ENCODE results near the gene DLG2. TPM values are rescaled to one million over a fixed set of nuclear protein-coding genes. Genes with fewer than 3 reads are reported as not detected.

Gene DLG2
- total and polyA plus RNA-seq, 2 donors (not counting 3 experiments of a cell fraction or from before 2014, with no cell fraction given) = 0.15 to 1.1 TPM

- no peak for FAIRE-seq
- no TSS peak for BruUV-seq (replicated peaks)
Measured at GRCh38 chr11:84165139-84165538, 1462.0 kb downstream of the DLG2 start.

More at GRCh38 chr11:84165139-84165538, 1462.0 kb downstream of the DLG2 start:
- H3K27ac ChIP-seq (ENCODE audit: insufficient read depth, low read depth, low read length) = no peak overlapping the region
- intact Hi-C loops (cut with micrococcal nuclease) (no loop called here), dilution Hi-C loops (cut with MboI; ENCODE audit: extremely low pct_ligation_motif_present, low sequenced_read_pairs) (no loop called here)
- H3K9me1 ChIP-seq (replicated peaks; ENCODE audit: control insufficient read depth, extremely low read depth, insufficient read depth, low read length) = no peaks in the 10 kb centered on the region
- H3K4me1 ChIP-seq (ENCODE audit: control insufficient read depth, extremely low read depth, insufficient read depth, low read length) = no peaks in the 10 kb centered on the region
- H3K79me2 ChIP-seq (ENCODE audit: control insufficient read depth, insufficient read depth, low read length) = no peaks in the 10 kb centered on the region
- no peaks in the 10 kb centered on the region for H3K9me3 ChIP-seq (replicated peaks; ENCODE audit: control insufficient read depth, insufficient read depth, low read length)
- CTCF ChIA-PET = no interaction called here
- H4K20me1 ChIP-seq (replicated peaks; ENCODE audit: control insufficient read depth, extremely low read depth, insufficient read depth, low read length) = no peaks in the 10 kb centered on the region
- H3K9ac ChIP-seq (replicated peaks; ENCODE audit: extremely low read depth, insufficient read depth, low read length) = no peak overlapping the region
- H3K4me2 ChIP-seq (ENCODE audit: insufficient read depth, low read length) = no peak overlapping the region
- TF ChIP-seq CTCF (IDR thresholded peaks at IDR 0.05; ENCODE audit: extremely low read depth in 1 of 2, insufficient read depth in 1 of 2, low read depth in 1 of 2, low read length in 2 of 2) = no peak
- no peak for TF ChIP-seq FOS (IDR thresholded peaks at IDR 0.05; ENCODE audit: borderline replicate concordance, insufficient read depth, low read length)
- no peak for TF ChIP-seq EZH2 (IDR thresholded peaks at IDR 0.05; ENCODE audit: borderline replicate concordance, low read depth, low read length, severe bottlenecking)
- no peak for TF ChIP-seq MAX (IDR thresholded peaks at IDR 0.05; ENCODE audit: insufficient read depth, insufficient read length)
- no peaks in the 10 kb centered on the region for H3K27me3 ChIP-seq (ENCODE audit: control insufficient read depth in 2 of 2, insufficient read depth in 2 of 2, low read length in 2 of 2)
- no peaks in the 10 kb centered on the region for H3K36me3 ChIP-seq (ENCODE audit: control insufficient read depth in 2 of 2, extremely low read depth in 1 of 2, insufficient read depth in 2 of 2, low read length in 2 of 2)
- POLR2A ChIA-PET = no interaction called here
- no peak overlapping the region for H3K4me3 ChIP-seq (replicated peaks in 1 of 3; ENCODE audit: insufficient read depth in 1 of 3, low read depth in 1 of 3, low read length in 3 of 3)
- no peak for DNase-seq (ENCODE audit: low read depth, low spot score)
- H2AFZ ChIP-seq (ENCODE audit: low read depth, low read length) = no peak overlapping the region
